Chondrocyte (in vitro differentiated cells): ENCODE data around the gene COL4A5. TPM values are rescaled to one million over a fixed set of nuclear protein-coding genes. Genes with fewer than 3 reads are reported as not detected.

Experiments used
- DNase-seq: peaks from one replicate; pipeline ENCODE4 v3.0.0; 2021; ENCODE audit warnings: mixed read lengths, low spot score
- H3K27ac Mint-ChIP-seq: one replicate; pipeline ENCODE4 v1.8.0; 2021; ENCODE audit warnings: mild to moderate bottlenecking, moderate library complexity, mixed read lengths; ENCODE audit not compliant: unreplicated experiment
- H3K27me3 Mint-ChIP-seq: 2 replicates; pipeline ENCODE4 v1.8.0; 2021; ENCODE audit warnings: low read depth, mixed read lengths
- H3K36me3 Mint-ChIP-seq: 2 replicates; pipeline ENCODE4 v1.8.0; 2021; ENCODE audit warnings: low read depth, mixed read lengths
- H3K4me1 Mint-ChIP-seq: 2 replicates; pipeline ENCODE4 v1.8.0; 2021; ENCODE audit warnings: low read depth, mild to moderate bottlenecking, mixed read lengths
- H3K4me3 Mint-ChIP-seq: one replicate; pipeline ENCODE4 v1.8.0; 2021; ENCODE audit warnings: mild to moderate bottlenecking, moderate library complexity, mixed read lengths; ENCODE audit not compliant: unreplicated experiment
- H3K9me3 Mint-ChIP-seq: 2 replicates; pipeline ENCODE4 v1.8.0; 2021; ENCODE audit warnings: low read depth, mixed read lengths
- CTCF ChIP-seq: fragments of 200-600 bp; sonication (generic); IDR thresholded peaks from 2 replicates; pipeline ENCODE4 v1.5.0; 2021; ENCODE audit warnings: antibody characterized with exemption, mild to moderate bottlenecking, moderate library complexity
- total RNA-seq: library from RNA; stranded (reverse); gene quantifications from 3 replicates; pipeline ENCODE4 v1.2.1, GENCODE V29; 2021

Gene COL4A5
- total RNA-seq, 1 donor from 2014 or later: 211 TPM

GRCh38 chrX:108485960-108486359 lies 46.3 kb downstream of the COL4A5 start:
- Mint-ChIP-seq H3K9me3 (peaks cover 19% of the 10 kb centered on the region), H3K36me3 (peaks cover 17% of the 10 kb centered on the region), H3K27me3 (no peaks in the 10 kb centered on the region), H3K4me1 (peaks cover 25% of the 10 kb centered on the region), H3K4me3 (no peak overlapping the region), H3K27ac (peak overlapping the region; percentile 70)
- TF ChIP-seq CTCF: no peak
- DNase-seq: no peak

- peaks cover 4% of the 10 kb centered on the region for H3K9me3 Mint-ChIP-seq
- peak overlapping the region; percentile 83 for H3K27ac Mint-ChIP-seq
- no peaks in the 10 kb centered on the region for H3K27me3 Mint-ChIP-seq
- peaks cover 32% of the 10 kb centered on the region for H3K4me1 Mint-ChIP-seq
- no peak for DNase-seq
- H3K36me3 Mint-ChIP-seq: no peaks in the 10 kb centered on the region
- H3K4me3 Mint-ChIP-seq: peak overlapping the region; percentile 18
- no peak for TF ChIP-seq CTCF
Observed at GRCh38 chrX:108494406-108495090, 54.9 kb downstream of the COL4A5 start.

- Mint-ChIP-seq H3K4me3 (no peak overlapping the region), H3K36me3 (peaks cover 9% of the 10 kb centered on the region), H3K9me3 (peaks cover 30% of the 10 kb centered on the region), H3K27me3 (no peaks in the 10 kb centered on the region), H3K4me1 (peaks cover 37% of the 10 kb centered on the region), H3K27ac (peak overlapping the region; percentile 19)
- TF ChIP-seq CTCF: no peak
- DNase-seq: no peak
Observed at GRCh38 chrX:108511721-108512120, 72.1 kb downstream of the COL4A5 start.

- DNase-seq: no peak
- Mint-ChIP-seq H3K9me3 (peaks cover 13% of the 10 kb centered on the region), H3K36me3 (peaks cover 1% of the 10 kb centered on the region), H3K27ac (peak overlapping the region; percentile 75), H3K4me3 (peak overlapping the region; percentile 11), H3K4me1 (peaks cover 58% of the 10 kb centered on the region), H3K27me3 (no peaks in the 10 kb centered on the region)
- TF ChIP-seq CTCF: no peak
Observed at GRCh38 chrX:108516184-108516583, 76.5 kb downstream of the COL4A5 start.

- Mint-ChIP-seq H3K4me3 (no peak overlapping the region), H3K9me3 (peaks cover 19% of the 10 kb centered on the region), H3K27ac (no peak overlapping the region), H3K36me3 (peaks cover 20% of the 10 kb centered on the region), H3K27me3 (no peaks in the 10 kb centered on the region), H3K4me1 (no peaks in the 10 kb centered on the region)
- no peak for TF ChIP-seq CTCF
- peak; percentile 53 for DNase-seq
Observed at GRCh38 chrX:108527724-108528123, 88.1 kb downstream of the COL4A5 start.
